Keratinocyte (primary cell): Measurements from ENCODE around the gene DIP2C. TPM values are rescaled to one million over a fixed set of nuclear protein-coding genes. Genes with fewer than 3 reads are reported as not detected.

ENCODE experiments used
- DNase-seq: peaks from one replicate; pipeline ENCODE4 v3.0.0-alpha.2; 2011; ENCODE audit warnings: low read depth, missing footprints, low spot score
- FAIRE-seq: peaks from 2 replicates; lab custom pipeline; 2011; peaks lifted over from hg19 to GRCh38; lab: Jason Lieb, UNC
- H2AFZ ChIP-seq: 2 replicates; pipeline ENCODE4 v1.6.0; 2012; ENCODE audit warnings: low read length, control low read depth, inconsistent platforms; ENCODE audit not compliant: control insufficient read depth
- H3K27ac ChIP-seq: 2 replicates; pipeline ENCODE4 v1.5.1; 2011; ENCODE audit warnings: low read length; ENCODE audit not compliant: control insufficient read depth, insufficient read depth
- H3K27me3 ChIP-seq: 3 replicates; pipeline ENCODE4 v1.6.0; 2011; ENCODE audit warnings: low read length; ENCODE audit not compliant: control insufficient read depth, insufficient read depth; ENCODE audit errors: extremely low read depth
- H3K36me3 ChIP-seq, 2 experiments: 2 replicates in 1 of 2; 3 replicates in 1 of 2; pipeline ENCODE4 v1.5.1; 2011; ENCODE audit warnings: low read length in 2 of 2, mild to moderate bottlenecking in 1 of 2; ENCODE audit not compliant: control insufficient read depth in 2 of 2, insufficient read depth in 2 of 2; ENCODE audit errors: extremely low read depth in 1 of 2
- H3K4me1 ChIP-seq: 3 replicates; pipeline ENCODE4 v1.5.1; 2011; ENCODE audit warnings: low read length; ENCODE audit not compliant: control insufficient read depth, insufficient read depth; ENCODE audit errors: extremely low read depth
- H3K4me2 ChIP-seq: 3 replicates; pipeline ENCODE4 v1.6.0; 2011; ENCODE audit warnings: low read depth, low read length; ENCODE audit not compliant: control insufficient read depth, insufficient read depth; ENCODE audit errors: extremely low read depth
- H3K4me3 ChIP-seq, 3 experiments: fragments of 200-600 bp in 1 of 3; sonication (generic) in 1 of 3; 2 replicates in 2 of 3; 3 replicates in 1 of 3; pipeline ENCODE4 v1.5.1; 2011 to 2016; ENCODE audit warnings: low read length in 3 of 3, mild to moderate bottlenecking in 3 of 3, control low read depth in 2 of 3, inconsistent platforms in 1 of 3, low read depth in 1 of 3, mixed read lengths in 1 of 3, mixed run types in 1 of 3, moderate library complexity in 1 of 3; ENCODE audit not compliant: control insufficient read depth in 2 of 3, insufficient read depth in 2 of 3; ENCODE audit errors: extremely low read depth in 1 of 3
- H3K79me2 ChIP-seq: 2 replicates; pipeline ENCODE4 v1.6.0; 2012; ENCODE audit warnings: low read length; ENCODE audit not compliant: control insufficient read depth, insufficient read depth
- H3K9ac ChIP-seq: 3 replicates; pipeline ENCODE4 v1.6.0; 2011; ENCODE audit warnings: low read length; ENCODE audit not compliant: control insufficient read depth, insufficient read depth; ENCODE audit errors: extremely low read depth
- H3K9me1 ChIP-seq: 3 replicates; pipeline ENCODE4 v1.6.0; 2011; ENCODE audit warnings: low read length; ENCODE audit not compliant: control insufficient read depth, insufficient read depth; ENCODE audit errors: extremely low read depth
- H3K9me3 ChIP-seq: 2 replicates; pipeline ENCODE4 v1.5.1; 2012; ENCODE audit warnings: low read depth, low read length; ENCODE audit not compliant: control insufficient read depth
- H4K20me1 ChIP-seq: 3 replicates; pipeline ENCODE4 v1.6.0; 2011; ENCODE audit warnings: low read length; ENCODE audit not compliant: control insufficient read depth, insufficient read depth; ENCODE audit errors: extremely low read depth
- EZH2 ChIP-seq: IDR thresholded peaks from one replicate; pipeline ENCODE4 v1.6.1; 2012; ENCODE audit warnings: inconsistent platforms, mild to moderate bottlenecking, low read length, moderate library complexity
- dilution Hi-C: fragments of 300-500 bp; cut with MboI; formaldehyde crosslinking; loops from one replicate; pipeline ENCODE4 v1.7.0; 2020; ENCODE audit warnings: low sequenced_read_pairs; ENCODE audit not compliant: extremely low pct_ligation_motif_present
- polyA plus RNA-seq, 5 experiments: library from polyadenylated mRNA; depleted of rRNA in 3 of 5; stranded (reverse) in 3 of 5; stranded (forward) in 1 of 5; unstranded in 1 of 5; fragments of >200 nt; gene quantifications; 1 replicate in 1 of 5; 2 replicates in 3 of 5; 3 replicates in 1 of 5; pipeline versions ENCODE4 v1.2.1 to v1.2.3, GENCODE V29; 2011 to 2012; ENCODE audit warnings: missing spikeins in 2 of 5, low read depth in 1 of 5, low replicate concordance in 1 of 5
- TF ChIP-seq, protein P1 (sequence below), 3 experiments: IDR thresholded peaks in 1 of 3; conservative IDR thresholded peaks in 1 of 3; optimal IDR thresholded peaks in 1 of 3; 2 replicates in 2 of 3; 3 replicates in 1 of 3; pipeline versions ENCODE3 to v1.5.1; 2011; ENCODE audit warnings: low read length in 3 of 3, mild to moderate bottlenecking in 3 of 3, moderate library complexity in 2 of 3, control low read depth in 1 of 3, inconsistent platforms in 1 of 3; ENCODE audit not compliant: insufficient read depth in 2 of 3; ENCODE audit errors: extremely low read depth in 1 of 3

The DIP2C gene
- polyA plus RNA-seq, 1 donor (not counting 4 experiments of a cell fraction or from before 2014, with no cell fraction given), result 1.3 TPM

GRCh38 chr10:666237-667012 lies 23.0 kb downstream of the DIP2C start:
- Histone ChIP-seq H4K20me1 (no peaks in the 10 kb centered on the region), H3K4me3 (no peak overlapping the region), H3K9me3 (peaks cover 3% of the 10 kb centered on the region), H3K4me1 (no peaks in the 10 kb centered on the region), H3K9me1 (no peaks in the 10 kb centered on the region), H3K79me2 (peaks cover 4% of the 10 kb centered on the region), H3K27me3 (no peaks in the 10 kb centered on the region), H3K36me3 (no peaks in the 10 kb centered on the region), H2AFZ (no peak overlapping the region), H3K27ac (no peak overlapping the region), H3K4me2 (no peak overlapping the region), H3K9ac (no peak overlapping the region)
- no peak for TF ChIP-seq EZH2
- TF ChIP-seq, protein P1, sequence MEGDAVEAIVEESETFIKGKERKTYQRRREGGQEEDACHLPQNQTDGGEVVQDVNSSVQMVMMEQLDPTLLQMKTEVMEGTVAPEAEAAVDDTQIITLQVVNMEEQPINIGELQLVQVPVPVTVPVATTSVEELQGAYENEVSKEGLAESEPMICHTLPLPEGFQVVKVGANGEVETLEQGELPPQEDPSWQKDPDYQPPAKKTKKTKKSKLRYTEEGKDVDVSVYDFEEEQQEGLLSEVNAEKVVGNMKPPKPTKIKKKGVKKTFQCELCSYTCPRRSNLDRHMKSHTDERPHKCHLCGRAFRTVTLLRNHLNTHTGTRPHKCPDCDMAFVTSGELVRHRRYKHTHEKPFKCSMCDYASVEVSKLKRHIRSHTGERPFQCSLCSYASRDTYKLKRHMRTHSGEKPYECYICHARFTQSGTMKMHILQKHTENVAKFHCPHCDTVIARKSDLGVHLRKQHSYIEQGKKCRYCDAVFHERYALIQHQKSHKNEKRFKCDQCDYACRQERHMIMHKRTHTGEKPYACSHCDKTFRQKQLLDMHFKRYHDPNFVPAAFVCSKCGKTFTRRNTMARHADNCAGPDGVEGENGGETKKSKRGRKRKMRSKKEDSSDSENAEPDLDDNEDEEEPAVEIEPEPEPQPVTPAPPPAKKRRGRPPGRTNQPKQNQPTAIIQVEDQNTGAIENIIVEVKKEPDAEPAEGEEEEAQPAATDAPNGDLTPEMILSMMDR (optimal IDR thresholded peaks at IDR 0.05 in 1 of 3, IDR thresholded peaks at IDR 0.05 in 1 of 3, conservative IDR thresholded peaks at IDR 0.05 in 1 of 3; ENCODE audit: extremely low read depth in 1 of 3, insufficient read depth in 2 of 3, low read length in 3 of 3), result no peak
- DNase-seq (no peak), FAIRE-seq (no peak)
- dilution Hi-C loops, result no loop called here

GRCh38 chr10:665579-666091 lies 23.8 kb downstream of the DIP2C start:
- no peak overlapping the region for H3K27ac ChIP-seq
- FAIRE-seq, result no peak

More at GRCh38 chr10:665579-666091, 23.8 kb downstream of the DIP2C start:
- dilution Hi-C loops, result no loop called here
- Histone ChIP-seq H3K9me1 (no peaks in the 10 kb centered on the region), H3K4me2 (no peak overlapping the region), H3K79me2 (peaks cover 4% of the 10 kb centered on the region), H3K27me3 (no peaks in the 10 kb centered on the region), H3K4me3 (no peak overlapping the region), H2AFZ (no peak overlapping the region), H3K4me1 (no peaks in the 10 kb centered on the region), H3K9me3 (peaks cover 3% of the 10 kb centered on the region), H3K9ac (no peak overlapping the region), H4K20me1 (no peaks in the 10 kb centered on the region), H3K36me3 (no peaks in the 10 kb centered on the region)
- DNase-seq, result no peak
- no peak for TF ChIP-seq EZH2
- TF ChIP-seq, protein P1 (optimal IDR thresholded peaks at IDR 0.05 in 1 of 3, IDR thresholded peaks at IDR 0.05 in 1 of 3, conservative IDR thresholded peaks at IDR 0.05 in 1 of 3; ENCODE audit: extremely low read depth in 1 of 3, insufficient read depth in 2 of 3, low read length in 3 of 3), result no peak
